ENCODE measurements around the gene TFAP2B.

DNA sequence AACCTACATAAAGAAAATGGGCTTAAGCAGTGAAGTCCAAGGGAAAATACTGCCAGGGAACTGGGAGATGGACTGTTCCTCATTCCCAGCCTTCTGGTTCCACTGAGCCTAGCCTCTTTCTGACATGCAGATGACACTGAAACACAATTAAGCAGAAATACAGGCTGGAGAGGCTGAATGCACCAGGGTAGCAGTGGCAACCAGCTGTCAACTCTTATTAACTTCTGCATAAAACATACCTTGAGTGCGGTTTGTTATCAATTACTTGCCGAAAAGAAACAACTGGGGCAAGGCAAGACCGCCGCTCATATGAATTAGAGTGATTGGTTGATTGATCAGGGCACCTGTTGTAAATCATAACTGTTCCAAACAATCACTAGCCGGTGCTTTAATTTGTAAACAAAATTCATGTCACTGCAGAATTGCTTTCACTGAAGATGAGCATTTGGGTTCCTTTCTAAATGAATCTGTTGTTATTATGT is 16.3 kb downstream of the TFAP2B start:
- TF ChIP-seq CTCF (IDR thresholded peaks at IDR 0.05) (no peak), EZH2 (IDR thresholded peaks at IDR 0.05) (no peak), EZH2phosphoT487 (IDR thresholded peaks at IDR 0.05) (no peak)

Measured in neural progenitor cell (in vitro differentiated cells).